HG02981 (cell line): ENCODE data around the gene PAN3.
A peak's percentile ranks its signal among the peaks of the same experiment; 100 is the strongest.

ENCODE experiments used
- ATAC-seq: cut with Tn5 transposase; IDR thresholded peaks from one replicate; pipeline ENCODE4 v1.9.1; 2021; ENCODE audit warnings: mild to moderate bottlenecking, moderate library complexity; ENCODE audit not compliant: unreplicated experiment

The PAN3 gene

DNA sequence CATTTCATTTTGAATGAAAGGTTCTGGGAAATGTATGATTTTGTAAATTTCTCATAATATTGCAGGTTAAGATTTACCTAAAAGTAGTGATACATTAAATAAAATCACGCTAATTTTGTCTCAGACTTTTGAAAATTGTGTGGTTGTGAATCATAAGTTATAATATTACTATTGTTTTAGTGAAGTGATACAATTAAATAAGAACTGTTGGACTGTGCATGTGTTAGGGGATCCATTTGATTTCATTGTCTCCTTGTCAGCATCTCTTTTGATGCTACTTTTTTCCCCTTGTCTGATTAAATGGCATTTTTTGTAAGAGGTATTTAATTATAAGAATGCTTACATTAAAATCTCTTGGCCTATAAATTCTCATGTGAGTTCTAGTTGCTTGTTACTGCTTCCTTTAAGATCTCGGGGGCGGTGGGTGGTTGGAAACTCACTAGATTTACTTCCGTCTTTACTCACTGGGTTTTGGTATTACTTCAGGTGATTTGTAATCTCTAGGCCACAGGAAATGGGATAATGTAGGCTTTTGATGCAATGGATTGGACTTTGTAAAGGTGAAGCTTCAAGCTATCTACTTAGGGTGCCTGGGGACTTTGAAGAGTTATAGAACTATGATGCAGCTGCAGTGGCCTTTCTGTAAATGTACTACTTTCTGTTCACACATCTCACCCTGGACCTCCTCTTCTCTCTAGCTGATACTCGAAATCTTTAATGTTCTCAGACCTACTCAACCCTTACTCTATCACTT, 66.5 kb downstream of the PAN3 start:
- no peak for ATAC-seq

DNA sequence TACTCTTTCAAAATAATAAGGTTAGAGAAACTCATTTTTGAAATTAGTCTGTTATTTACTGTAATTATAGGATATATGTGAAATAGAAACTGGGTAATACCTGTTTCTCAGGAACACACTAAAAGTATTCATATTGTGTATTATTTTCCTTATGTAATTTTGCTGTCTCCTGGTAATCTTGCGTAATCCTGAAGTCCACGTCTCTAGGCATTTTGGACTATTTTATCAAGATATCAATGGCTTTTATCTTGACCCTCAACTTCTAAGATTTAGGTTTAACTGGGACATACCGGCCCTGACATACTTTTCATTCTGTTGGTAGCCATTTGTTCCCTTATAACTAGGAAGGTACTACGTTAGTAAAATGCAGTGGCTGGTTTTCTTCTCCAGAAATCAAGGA, 80.3 kb downstream of the PAN3 start:
- no peak for ATAC-seq

DNA sequence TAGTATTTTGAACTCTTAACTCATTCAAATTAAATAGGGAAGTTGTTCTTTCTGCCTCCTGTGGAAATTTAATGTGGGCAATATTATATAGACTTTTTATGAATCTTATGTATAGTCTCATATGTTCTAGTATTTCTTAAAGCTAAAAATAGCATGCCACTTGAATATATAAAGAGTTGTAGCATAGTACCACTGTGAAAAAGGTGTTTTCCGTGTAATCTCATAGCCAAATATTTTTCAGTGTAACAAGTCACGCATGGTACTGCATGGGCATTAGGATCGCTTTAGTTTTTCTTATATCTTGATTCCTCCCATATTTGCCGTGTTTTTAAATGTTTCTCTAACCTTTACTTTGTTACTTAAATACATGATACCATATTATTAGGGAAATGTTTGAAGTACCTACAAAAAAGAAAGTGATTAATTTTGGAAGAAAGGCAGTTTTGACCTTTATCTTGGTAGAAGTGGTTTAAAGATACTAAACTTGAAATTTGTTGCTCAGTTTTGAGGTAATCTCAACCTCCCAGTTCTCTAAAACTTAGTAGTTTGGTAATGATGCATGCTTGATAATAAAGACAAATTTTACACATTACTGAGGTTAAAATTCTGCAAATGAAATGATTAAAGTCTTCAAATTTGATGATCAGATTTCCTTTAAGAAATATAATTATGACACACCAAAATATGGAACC, 81.2 kb downstream of the PAN3 start:
- no peak for ATAC-seq

DNA sequence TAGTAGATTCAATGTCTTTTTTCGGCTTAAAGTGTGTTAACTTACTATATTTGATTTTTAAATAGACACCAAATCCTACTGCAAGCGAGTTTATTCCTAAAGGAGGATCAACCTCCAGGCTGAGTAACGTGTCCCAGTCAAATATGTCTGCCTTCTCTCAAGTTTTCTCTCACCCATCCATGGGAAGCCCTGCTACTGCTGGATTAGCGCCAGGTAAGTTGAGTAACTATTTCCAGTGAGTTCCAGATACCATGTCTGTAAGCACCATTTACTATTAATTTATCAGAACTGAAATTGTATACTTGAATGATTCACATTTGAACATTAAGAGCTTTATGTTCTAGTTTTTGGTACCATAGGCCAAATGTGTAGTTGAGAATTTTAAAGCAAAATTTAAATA, 81.8 kb downstream of the PAN3 start:
- ATAC-seq, result no peak

DNA sequence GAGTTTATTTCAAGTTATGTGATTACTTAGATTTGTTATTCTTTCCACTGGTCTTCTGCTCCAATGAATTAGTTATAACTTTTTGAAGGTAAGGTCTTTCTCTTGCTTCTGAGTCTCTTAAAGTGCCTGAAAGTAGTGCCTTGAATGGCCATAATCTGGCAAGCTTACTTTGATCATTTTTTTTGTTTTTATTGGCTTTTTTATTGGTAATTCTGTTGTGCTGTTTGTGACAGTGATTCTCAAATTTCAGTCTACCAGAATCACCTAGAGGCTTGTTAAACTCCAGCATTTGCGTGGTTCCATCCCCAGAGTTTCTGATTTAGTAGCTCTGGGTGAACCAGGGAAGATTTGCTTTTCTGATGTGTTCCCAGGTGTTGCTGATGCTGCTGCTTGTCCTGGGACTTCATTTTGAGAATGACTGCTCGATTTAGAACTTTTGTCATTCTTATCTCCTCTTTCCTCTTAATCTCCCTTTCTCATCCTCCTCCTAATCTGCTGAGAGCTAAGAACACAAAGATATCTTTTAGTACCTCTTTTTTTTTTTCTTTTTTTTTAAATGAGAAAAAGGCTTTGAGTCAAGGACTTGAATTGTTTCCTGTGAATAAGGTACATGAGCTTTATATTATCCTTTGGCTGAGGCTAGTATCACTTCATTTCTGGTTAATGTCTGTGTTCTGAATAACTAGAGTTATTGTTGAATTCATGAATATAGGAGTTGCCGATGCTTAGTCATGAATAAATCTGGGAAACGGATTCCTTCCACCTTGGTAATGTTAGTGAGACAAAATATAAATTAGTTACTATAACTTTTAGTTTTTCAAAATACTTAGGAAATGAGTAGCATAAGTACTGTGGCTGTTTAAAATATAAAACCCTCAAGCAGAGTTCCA, 91.4 kb downstream of the PAN3 start:
- ATAC-seq, result no peak

DNA sequence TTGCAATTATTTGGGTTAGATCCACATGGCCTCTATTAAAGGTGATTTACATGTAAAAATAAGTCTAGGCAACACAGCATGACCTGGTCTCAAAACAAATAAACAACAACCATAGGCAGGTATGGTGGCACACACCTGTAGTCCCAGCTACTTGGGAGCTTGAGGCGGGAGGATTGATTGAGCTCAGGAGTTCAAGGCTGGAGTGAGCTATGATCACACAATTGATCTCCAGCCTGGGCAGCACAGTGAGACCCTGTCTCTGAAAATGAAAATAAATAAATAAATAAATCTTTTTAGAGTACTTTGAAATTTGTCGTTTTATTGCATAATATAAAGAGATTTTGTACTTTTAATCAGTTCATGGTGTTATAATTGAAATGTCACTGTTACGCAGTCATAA, 93.3 kb downstream of the PAN3 start:
- ATAC-seq, result no peak

DNA sequence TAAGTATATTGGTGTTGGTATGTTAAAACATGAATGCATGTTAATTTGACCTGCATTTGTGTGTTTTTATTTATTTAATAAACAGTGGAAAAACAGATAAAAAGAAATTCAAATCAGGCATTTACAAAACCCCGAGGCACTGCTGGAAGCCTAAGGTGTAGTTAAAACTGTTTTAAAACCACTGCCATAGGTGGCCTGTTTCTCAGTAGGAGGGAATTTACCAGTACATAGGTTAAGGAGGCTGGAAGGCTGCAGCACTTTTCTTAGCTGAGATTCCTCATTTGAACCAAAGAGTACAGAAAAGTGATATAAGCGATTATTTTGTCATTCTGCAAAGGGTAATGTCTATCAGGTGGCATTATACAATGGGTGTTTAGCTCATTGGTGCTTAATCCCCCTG, 99.6 kb downstream of the PAN3 start:
- ATAC-seq, result no peak

DNA sequence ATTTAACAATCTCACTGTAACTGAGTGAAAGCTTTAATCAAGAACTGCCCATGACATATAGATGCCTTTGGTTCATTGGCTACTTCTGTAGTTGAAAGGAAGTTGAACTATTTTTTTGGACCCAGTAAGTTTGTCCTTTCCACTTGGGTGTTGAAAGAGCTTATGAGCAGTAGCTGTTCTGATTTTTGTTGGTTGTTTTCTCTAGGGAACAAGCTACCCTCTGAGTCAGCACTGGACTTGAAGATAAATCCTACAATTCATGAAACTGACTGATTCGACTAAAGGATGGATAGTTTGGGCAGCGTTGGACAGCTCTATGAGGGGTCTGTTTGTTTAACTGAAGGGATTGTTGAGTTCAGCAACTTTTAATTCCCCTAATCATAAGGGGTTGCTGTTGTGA, 101.0 kb downstream of the PAN3 start:
- no peak for ATAC-seq

DNA sequence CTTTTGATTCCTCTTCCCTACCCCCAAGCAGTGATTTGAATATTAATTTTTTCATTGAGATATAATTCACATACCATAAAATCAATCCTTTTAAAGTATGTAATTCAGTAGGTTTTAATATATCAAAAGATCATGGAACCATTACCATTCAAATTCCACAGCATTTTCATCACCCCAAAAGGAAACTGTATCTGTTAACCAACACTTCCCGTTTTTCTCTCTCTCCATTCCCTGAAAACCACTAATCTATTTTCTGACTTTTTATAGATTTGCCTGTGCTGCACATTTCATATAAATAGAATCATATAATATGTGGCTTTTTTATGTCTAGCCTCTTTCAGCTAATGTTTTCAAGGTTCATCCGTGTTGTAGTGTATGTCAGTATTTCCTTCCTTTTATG, 107.1 kb downstream of the PAN3 start:
- no peak for ATAC-seq

DNA sequence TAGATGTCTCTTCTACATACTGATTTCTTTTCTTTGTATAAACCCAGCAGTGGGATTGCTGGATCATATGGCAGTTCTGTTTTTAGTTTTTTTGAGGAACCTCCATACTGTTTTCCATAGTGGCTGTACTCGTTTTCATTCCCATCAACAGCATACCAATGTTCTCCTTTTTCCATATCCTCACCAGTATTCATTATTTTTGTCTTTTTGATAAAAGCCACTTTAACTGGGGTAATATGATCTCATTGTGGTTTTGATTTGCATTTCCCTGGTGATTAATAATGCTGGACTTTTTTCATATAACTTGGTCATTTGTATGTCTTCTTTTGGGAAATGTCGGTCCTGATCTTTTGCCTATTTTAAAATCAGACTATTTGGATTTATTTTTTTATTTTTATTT, 108.5 kb downstream of the PAN3 start:
- no peak for ATAC-seq

DNA sequence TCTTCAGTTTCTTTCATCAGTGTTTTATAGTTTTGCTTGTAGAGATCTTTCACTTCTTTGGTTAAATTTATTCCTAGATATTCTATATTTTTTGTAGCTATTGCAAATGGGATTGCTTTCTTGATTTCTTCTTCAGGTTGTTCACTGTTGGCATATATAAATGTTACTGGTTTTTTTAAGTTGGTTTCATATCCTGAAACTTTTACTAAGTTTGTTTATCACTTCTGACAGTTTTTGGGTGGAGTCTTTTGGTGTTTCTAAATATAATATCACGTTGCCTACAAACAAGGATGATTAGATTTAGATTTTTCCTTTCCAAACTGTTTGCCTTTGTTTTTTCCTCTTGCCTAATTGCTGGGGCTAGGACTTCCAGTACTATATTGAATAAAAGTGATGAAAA, 109.7 kb downstream of the PAN3 start:
- no peak for ATAC-seq

DNA sequence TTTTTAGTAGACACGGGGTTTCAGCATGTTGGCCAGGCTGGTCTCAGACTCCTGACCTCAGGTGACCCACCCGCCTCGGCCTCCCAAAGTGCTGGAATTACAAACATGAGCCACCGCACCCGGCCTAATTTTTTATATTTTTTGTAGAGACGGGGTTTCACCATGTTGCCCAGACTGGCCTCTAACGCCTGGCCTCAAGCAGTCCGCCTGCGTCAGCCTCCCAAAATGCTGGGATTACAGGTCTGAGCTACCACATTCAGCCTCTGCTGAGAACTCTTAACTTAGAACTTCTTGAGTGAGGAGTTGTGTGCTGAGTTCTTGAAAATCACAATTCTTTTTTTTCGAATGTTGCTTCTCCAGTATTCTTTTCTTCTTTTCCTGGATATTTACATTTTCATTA, 112.2 kb downstream of the PAN3 start:
- no peak for ATAC-seq

DNA sequence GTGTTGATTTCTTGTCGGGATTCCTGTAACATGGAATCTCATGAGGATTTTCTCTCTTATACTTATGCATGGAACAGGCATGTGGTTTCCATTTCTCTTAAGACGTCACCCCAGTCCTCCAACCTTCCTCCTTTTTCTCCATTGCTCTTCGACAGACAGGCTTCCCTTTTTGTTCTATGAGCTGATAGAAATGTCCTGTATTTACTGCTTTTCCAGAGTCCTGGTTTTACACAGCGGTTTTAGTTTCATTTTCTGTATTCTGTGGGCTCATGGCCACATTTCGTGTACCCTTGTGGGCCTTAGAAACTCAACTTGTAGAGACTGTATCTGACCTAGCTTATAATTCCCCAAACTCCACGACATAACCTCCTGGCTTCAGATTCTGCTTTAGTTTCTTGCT, 113.1 kb downstream of the PAN3 start:
- no peak for ATAC-seq

DNA sequence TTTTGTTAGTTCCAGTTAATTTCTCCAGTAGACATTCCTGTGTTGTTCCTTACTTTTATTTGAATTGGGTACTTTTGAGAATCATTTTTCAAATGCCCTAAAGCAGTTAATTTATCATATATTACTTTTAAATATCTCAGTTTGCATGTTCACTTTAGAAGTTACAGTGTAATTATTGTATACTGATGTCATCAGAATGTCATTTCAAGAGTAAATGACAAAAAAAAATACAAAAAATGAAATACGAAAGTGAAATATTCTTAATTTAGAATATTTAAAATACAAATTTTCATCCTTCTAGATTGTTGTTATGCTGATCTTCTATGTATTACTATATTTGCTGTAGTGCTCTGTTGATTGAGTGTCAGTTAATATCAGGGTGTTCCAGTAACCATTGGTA, 114.2 kb downstream of the PAN3 start:
- ATAC-seq, result no peak

DNA sequence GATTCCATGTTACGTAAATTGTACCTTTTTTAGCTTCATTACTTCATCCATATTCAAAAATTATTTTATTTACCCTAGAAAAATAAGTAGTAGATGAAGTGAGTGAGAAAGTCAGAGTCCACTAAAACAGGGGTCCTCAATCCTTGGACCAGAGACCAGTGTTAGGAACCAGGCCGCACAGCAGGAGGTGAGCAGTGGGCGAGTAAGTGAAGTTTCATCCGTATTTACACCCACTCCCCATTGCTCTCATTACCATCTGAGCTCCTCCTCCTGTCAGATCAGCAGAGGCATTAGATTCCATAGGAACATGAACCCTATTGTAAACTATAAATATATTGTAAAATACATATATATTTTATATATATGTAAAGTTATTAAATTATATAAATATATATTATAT, 119.0 kb downstream of the PAN3 start:
- ATAC-seq, result no peak

DNA sequence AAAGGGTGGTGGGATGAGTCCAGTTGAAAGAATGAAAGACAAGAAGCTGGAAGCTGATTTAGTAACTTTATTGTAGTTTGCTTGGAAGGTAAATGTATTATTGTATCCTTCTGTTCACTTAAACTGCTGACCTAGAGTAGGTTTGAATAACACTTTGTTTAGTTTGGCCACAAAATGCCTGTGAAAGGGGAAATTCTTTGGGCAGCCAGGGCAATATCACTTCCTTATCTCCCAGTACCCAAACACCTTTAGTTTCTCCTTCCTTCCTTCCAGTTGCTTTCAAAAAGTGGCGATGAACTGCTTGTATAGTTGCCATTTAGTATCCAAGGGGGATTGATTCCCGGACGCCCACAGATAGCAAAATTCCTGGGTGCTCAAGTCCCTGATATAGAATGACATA, 120.1 kb downstream of the PAN3 start:
- no peak for ATAC-seq

DNA sequence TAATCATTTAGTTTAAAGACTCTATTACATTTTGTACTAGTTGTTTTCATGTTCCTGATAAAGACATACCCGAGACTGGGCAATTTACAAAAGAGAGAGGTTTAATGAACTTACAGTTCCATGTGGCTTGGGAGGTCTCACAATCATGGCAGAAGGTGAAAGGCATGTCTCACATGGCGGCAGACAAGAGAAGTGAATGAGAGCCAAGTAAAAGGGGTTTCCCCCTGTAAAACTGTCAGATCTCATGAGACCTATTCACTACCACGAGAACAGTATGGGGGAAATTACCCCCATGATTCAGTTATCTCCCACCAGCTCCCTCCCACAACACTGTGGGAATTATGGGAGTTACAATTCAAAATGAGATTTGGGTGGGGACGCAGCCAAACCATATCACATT, 129.2 kb downstream of the PAN3 start:
- ATAC-seq, result no peak

DNA sequence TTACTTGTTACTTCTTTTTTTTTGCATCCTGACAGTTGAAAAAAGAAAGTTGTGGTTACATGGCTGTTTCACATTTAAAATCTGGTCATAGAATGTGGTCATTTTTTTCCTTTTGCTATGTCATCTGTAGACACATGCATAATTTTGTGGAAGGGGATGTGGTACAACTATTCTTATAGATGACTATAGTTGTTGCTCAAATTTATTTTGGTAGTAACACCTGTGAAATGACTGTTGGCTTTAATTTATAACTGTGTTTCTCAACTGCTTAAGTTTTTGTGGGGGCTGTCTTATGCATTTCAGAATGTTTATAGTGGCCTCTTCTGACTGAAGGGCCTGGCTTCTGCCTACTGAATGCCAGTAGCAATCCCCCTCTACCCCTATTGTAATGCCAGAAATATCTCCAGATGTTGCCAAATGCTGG, 130.5 kb downstream of the PAN3 start:
- ATAC-seq, result peak; percentile 97

DNA sequence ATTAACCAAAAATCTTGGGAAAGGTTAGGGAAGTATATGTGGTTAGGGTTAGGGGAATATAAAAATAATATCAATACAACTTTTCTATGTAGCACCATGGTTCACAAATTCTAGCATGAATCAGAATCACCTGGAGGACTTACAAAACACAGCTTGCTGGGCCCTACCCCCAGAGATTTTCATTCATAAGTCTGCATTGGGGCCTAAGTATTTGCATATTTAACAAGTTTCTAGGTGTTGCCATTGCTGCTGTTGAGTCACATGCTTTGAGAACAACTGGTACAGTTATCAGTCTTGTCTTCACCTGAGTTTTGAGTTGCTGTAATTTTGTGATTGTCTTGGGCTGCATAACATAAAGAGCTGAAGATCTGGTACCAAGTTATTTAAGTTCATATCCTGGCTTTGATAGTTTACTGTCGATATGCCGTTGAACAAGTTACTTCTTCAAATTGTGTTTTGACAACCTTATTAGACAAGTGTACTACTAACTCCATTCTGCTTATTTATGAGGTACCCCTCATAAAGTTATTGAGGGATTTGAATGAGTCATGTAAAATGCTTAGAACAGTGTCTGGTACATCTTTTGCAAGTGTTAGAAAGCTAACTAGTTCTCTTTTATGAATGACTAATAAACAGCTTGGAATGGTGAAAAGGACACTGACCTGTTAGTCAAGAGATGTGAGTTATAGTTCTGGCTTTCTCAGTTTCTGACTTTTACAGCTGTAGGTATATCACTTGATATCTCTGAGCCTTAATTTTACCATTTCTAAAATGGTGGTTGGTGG, 132.9 kb downstream of the PAN3 start:
- ATAC-seq, result no peak

DNA sequence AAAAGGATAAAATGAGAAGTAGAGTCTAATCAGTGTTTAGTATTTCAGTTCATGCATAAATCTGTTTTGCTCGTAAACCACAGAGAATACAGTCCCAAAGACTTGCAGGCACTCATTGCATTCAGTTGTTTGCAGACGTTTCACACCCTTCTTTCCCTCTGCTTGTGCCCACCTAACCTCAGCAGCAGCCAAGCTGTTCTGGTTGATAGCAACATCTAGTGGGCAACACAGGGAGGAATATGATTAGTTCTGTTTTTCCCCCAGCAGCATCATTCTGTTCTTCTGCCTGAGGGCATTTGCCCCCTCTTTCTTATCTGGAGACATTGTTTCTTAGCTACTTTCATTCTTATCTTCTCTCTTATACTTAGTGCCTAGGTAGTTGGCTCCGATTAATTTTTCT, 135.6 kb downstream of the PAN3 start:
- ATAC-seq, result no peak

DNA sequence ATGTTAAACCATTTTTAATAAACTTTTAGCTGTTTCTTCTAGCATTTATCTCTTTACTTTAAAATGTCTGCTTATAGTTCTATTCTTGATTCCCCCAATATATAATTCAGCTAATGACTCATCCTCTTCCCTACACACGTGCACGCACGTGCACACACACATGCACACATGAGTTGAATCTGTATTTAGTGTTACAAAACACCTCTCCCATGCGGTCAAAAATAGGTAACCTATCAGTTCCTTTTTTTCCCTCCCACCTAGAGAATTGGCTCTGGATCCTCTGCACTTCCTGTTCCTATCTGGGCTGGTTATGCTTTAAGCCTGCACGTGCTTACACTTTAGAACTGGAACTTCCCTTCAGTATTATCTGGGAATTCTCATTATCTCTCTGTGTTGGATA, 144.1 kb downstream of the PAN3 start:
- ATAC-seq, result peak; percentile 69
